ENCODE data around the gene DUT. TPM values are rescaled to one million over a fixed set of nuclear protein-coding genes. Genes with fewer than 3 reads are reported as not detected.

DUT gene
- total RNA-seq, 2 experiments from 2014 or later = 60.7 to 65.3 TPM

GRCh38 chr15:48333540-48333939, 2.3 kb downstream of the DUT start:
- no peaks in the 10 kb centered on the region for H3K9me3 Mint-ChIP-seq
- Histone ChIP-seq H3K36me3 (ENCODE audit: insufficient read depth, low read length) (peaks cover 22% of the 10 kb centered on the region), H3K27ac (ENCODE audit: low read depth in 1 of 2, low read length in 2 of 2) (no peak overlapping the region), H3K9me3 (ENCODE audit: control insufficient read depth in 1 of 2, insufficient read depth in 1 of 2, low read length in 2 of 2) (no peaks in the 10 kb centered on the region), H3K4me1 (ENCODE audit: insufficient read depth, low read length) (peaks cover 14% of the 10 kb centered on the region), H3K27me3 (ENCODE audit: control insufficient read depth in 1 of 2, insufficient read depth in 2 of 2, low read length in 2 of 2) (no peaks in the 10 kb centered on the region), H3K4me3 (ENCODE audit: low read length) (no peak overlapping the region)
- H3K36me3 Mint-ChIP-seq (ENCODE audit: low read depth) = peaks cover 58% of the 10 kb centered on the region
- no peak overlapping the region for H3K27ac Mint-ChIP-seq
- no peaks in the 10 kb centered on the region for H3K27me3 Mint-ChIP-seq
- DNase-seq (no peak), ATAC-seq (ENCODE audit: poor library complexity) (no peak)
- no peak for TF ChIP-seq CTCF (IDR thresholded peaks at IDR 0.05)
- CTCF ChIA-PET = no interaction called here
- intact Hi-C loops (cut with DNase I, micrococcal nuclease) = loop anchor here in 1 of 2 experiments (5.0 kb wide), 4 partner anchors 479 to 1284 kb away; partner anchors contain the start of genes CEP152 and COPS2
- H3K4me1 Mint-ChIP-seq (ENCODE audit: low read depth) = peaks cover 28% of the 10 kb centered on the region
- POLR2A ChIA-PET = no interaction called here
- H3K4me3 Mint-ChIP-seq = peak overlapping the region; percentile 100

GRCh38 chr15:48334260-48334659, 3.0 kb downstream of the DUT start:
- Histone ChIP-seq H3K27ac (ENCODE audit: low read depth in 1 of 2, low read length in 2 of 2) (no peak overlapping the region), H3K4me1 (ENCODE audit: insufficient read depth, low read length) (peaks cover 14% of the 10 kb centered on the region), H3K36me3 (ENCODE audit: insufficient read depth, low read length) (peaks cover 22% of the 10 kb centered on the region), H3K4me3 (ENCODE audit: low read length) (no peak overlapping the region), H3K27me3 (ENCODE audit: control insufficient read depth in 1 of 2, insufficient read depth in 2 of 2, low read length in 2 of 2) (no peaks in the 10 kb centered on the region), H3K9me3 (ENCODE audit: control insufficient read depth in 1 of 2, insufficient read depth in 1 of 2, low read length in 2 of 2) (no peaks in the 10 kb centered on the region)
- ATAC-seq (ENCODE audit: poor library complexity) (no peak), DNase-seq (no peak)
- TF ChIP-seq CTCF (IDR thresholded peaks at IDR 0.05) = no peak
- ChIA-PET POLR2A (no interaction called here), CTCF (no interaction called here)
- intact Hi-C loops (cut with DNase I, micrococcal nuclease) = loop anchor here in 1 of 2 experiments (5.0 kb wide), 4 partner anchors 478 to 1283 kb away; partner anchors contain the start of genes CEP152 and COPS2
- Mint-ChIP-seq H3K9me3 (no peaks in the 10 kb centered on the region), H3K36me3 (ENCODE audit: low read depth) (peaks cover 59% of the 10 kb centered on the region), H3K4me1 (ENCODE audit: low read depth) (peaks cover 28% of the 10 kb centered on the region), H3K4me3 (no peak overlapping the region), H3K27ac (no peak overlapping the region), H3K27me3 (no peaks in the 10 kb centered on the region)

GRCh38 chr15:48336940-48337339, 5.7 kb downstream of the DUT start:
- Histone ChIP-seq H3K27ac (ENCODE audit: low read depth in 1 of 2, low read length in 2 of 2) (no peak overlapping the region), H3K36me3 (ENCODE audit: insufficient read depth, low read length) (peaks cover 36% of the 10 kb centered on the region), H3K4me1 (ENCODE audit: insufficient read depth, low read length) (peaks cover 8% of the 10 kb centered on the region), H3K4me3 (ENCODE audit: low read length) (no peak overlapping the region), H3K27me3 (ENCODE audit: control insufficient read depth in 1 of 2, insufficient read depth in 2 of 2, low read length in 2 of 2) (no peaks in the 10 kb centered on the region), H3K9me3 (ENCODE audit: control insufficient read depth in 1 of 2, insufficient read depth in 1 of 2, low read length in 2 of 2) (no peaks in the 10 kb centered on the region)
- no peaks in the 10 kb centered on the region for H3K9me3 Mint-ChIP-seq
- POLR2A ChIA-PET = no interaction called here
- no peak overlapping the region for H3K4me3 Mint-ChIP-seq
- peaks cover 77% of the 10 kb centered on the region for H3K36me3 Mint-ChIP-seq (ENCODE audit: low read depth)
- ATAC-seq (ENCODE audit: poor library complexity) = no peak
- intact Hi-C loops (cut with DNase I, micrococcal nuclease) = no loop called here
- no peaks in the 10 kb centered on the region for H3K27me3 Mint-ChIP-seq
- peaks cover 14% of the 10 kb centered on the region for H3K4me1 Mint-ChIP-seq (ENCODE audit: low read depth)
- TF ChIP-seq CTCF (IDR thresholded peaks at IDR 0.05) = peak; percentile 15
- H3K27ac Mint-ChIP-seq = peak overlapping the region; percentile 27
- CTCF ChIA-PET = interaction anchor here (0.6 kb wide), 2 partner anchors 12 to 15 kb away, joined by 3 read pairs; no protein-coding TSS in a partner anchor
- peak in 3 of 14 experiments; percentile 11 to 36 (median 29) for DNase-seq
